H1 (cell line): ENCODE measurements around the gene ACTA2. TPM values are rescaled to one million over a fixed set of nuclear protein-coding genes. Genes with fewer than 3 reads are reported as not detected.

Experiments used
- CTCF ChIA-PET: fragments of 300-600 bp; sonication (Branson Sonifier 250); formaldehyde crosslinking; loops from one replicate; lab custom pipeline; 2021; ENCODE audit not compliant: partially characterized antibody; lab: Charles Lee
- POLR2A ChIA-PET: fragments of 300-600 bp; sonication (Branson Sonifier 250); formaldehyde crosslinking; loops from one replicate; lab custom pipeline; 2021; ENCODE audit warnings: inconsistent platforms; ENCODE audit not compliant: partially characterized antibody; lab: Charles Lee
- DNase-seq, 2 experiments: peaks; one replicate each; pipeline versions ENCODE4 v3.0.0 to v3.0.0-alpha.2; 2010 to 2022; ENCODE audit warnings: low spot score in 2 of 2, low read depth in 1 of 2, mixed read lengths in 1 of 2
- FAIRE-seq: peaks from 2 replicates; lab custom pipeline; 2011; peaks lifted over from hg19 to GRCh38; lab: Jason Lieb, UNC
- H2AFZ ChIP-seq: 2 replicates; pipeline ENCODE4 v1.8.1; 2012; ENCODE audit warnings: low read length, inconsistent platforms
- H2AK5ac ChIP-seq: 2 replicates; pipeline ENCODE4 v1.6.1; 2013; ENCODE audit warnings: low read depth, low read length
- H2BK120ac ChIP-seq: replicated peaks from 2 replicates; pipeline ENCODE3; 2013; ENCODE audit warnings: low read depth, low read length, inconsistent platforms
- H2BK12ac ChIP-seq: 2 replicates; pipeline ENCODE4 v1.6.1; 2013; ENCODE audit warnings: low read depth, low read length
- H2BK15ac ChIP-seq: 2 replicates; pipeline ENCODE4 v1.6.1; 2013; ENCODE audit warnings: low read length
- H2BK20ac ChIP-seq: 2 replicates; pipeline ENCODE4 v1.6.1; 2013; ENCODE audit warnings: low read length
- H2BK5ac ChIP-seq: 2 replicates; pipeline ENCODE4 v1.6.1; 2013; ENCODE audit warnings: low read depth, low read length
- H3K14ac ChIP-seq: 2 replicates; pipeline ENCODE4 v1.6.1; 2013; ENCODE audit warnings: inconsistent platforms; ENCODE audit not compliant: insufficient read length
- H3K18ac ChIP-seq: 2 replicates; pipeline ENCODE4 v1.6.1; 2013; ENCODE audit warnings: low read length; ENCODE audit errors: extremely low read depth
- H3K23ac ChIP-seq: 2 replicates; pipeline ENCODE4 v1.6.1; 2013; ENCODE audit warnings: inconsistent platforms; ENCODE audit not compliant: insufficient read length
- H3K23me2 ChIP-seq: 2 replicates; pipeline ENCODE4 v1.6.1; 2013; ENCODE audit warnings: low read depth, low read length
- H3K27ac ChIP-seq: 2 replicates; pipeline ENCODE4 v1.6.1; 2011; ENCODE audit warnings: low read depth, low read length, inconsistent platforms
- H3K27me3 ChIP-seq, 4 experiments: replicated peaks in 1 of 4; 1 replicate in 1 of 4; 2 replicates in 3 of 4; pipeline versions ENCODE4 v1.6.1 to v1.8.1; 2011 to 2013; ENCODE audit warnings: low read length in 3 of 4, mild to moderate bottlenecking in 3 of 4, inconsistent platforms in 2 of 4, mixed read lengths in 2 of 4, moderate library complexity in 1 of 4; ENCODE audit not compliant: control insufficient read depth in 3 of 4, insufficient read depth in 3 of 4; ENCODE audit errors: extremely low read depth in 1 of 4
- H3K36me3 ChIP-seq, 4 experiments: 2 replicates each; pipeline versions ENCODE4 v1.6.1 to v1.8.1; 2011 to 2013; ENCODE audit warnings: mild to moderate bottlenecking in 4 of 4, low read length in 3 of 4, moderate library complexity in 2 of 4, control low read depth in 1 of 4, inconsistent platforms in 1 of 4; ENCODE audit not compliant: insufficient read depth in 4 of 4, control insufficient read depth in 2 of 4
- H3K4ac ChIP-seq: replicated peaks from 2 replicates; pipeline ENCODE3; 2013; ENCODE audit warnings: low read length, low read depth, mixed read lengths, inconsistent platforms; ENCODE audit not compliant: insufficient read length
- H3K4me1 ChIP-seq, 4 experiments: replicated peaks in 1 of 4; 1 replicate in 1 of 4; 2 replicates in 3 of 4; pipeline versions ENCODE4 v1.6.1 to v1.8.1; 2011 to 2013; ENCODE audit warnings: low read length in 3 of 4, inconsistent platforms in 2 of 4, mixed read lengths in 1 of 4; ENCODE audit not compliant: insufficient read depth in 4 of 4, control insufficient read depth in 3 of 4
- H3K4me2 ChIP-seq, 2 experiments: 2 replicates each; pipeline versions ENCODE4 v1.6.1 to v1.8.1; 2011 to 2013; ENCODE audit warnings: low read depth in 2 of 2, low read length in 2 of 2, control low read depth in 1 of 2, inconsistent platforms in 1 of 2, mild to moderate bottlenecking in 1 of 2; ENCODE audit not compliant: insufficient read depth in 1 of 2
- H3K4me3 ChIP-seq, 4 experiments: fragments of 200-600, 300-600 bp in 1 of 4; sonication (generic), shearing (Covaris generic), sonication (Bioruptor Twin) in 1 of 4; 2 replicates each; pipeline versions ENCODE4 v1.5.1 to v1.8.1; 2011 to 2016; ENCODE audit warnings: low read length in 4 of 4, low read depth in 3 of 4, control low read depth in 2 of 4, inconsistent platforms in 2 of 4, mild to moderate bottlenecking in 2 of 4, mixed read lengths in 1 of 4, moderate library complexity in 1 of 4; ENCODE audit not compliant: insufficient read depth in 2 of 4; ENCODE audit errors: extremely low read depth in 1 of 4
- H3K56ac ChIP-seq: replicated peaks from 2 replicates; pipeline ENCODE3; 2013; ENCODE audit warnings: low read depth, mild to moderate bottlenecking, mixed read lengths, low read length, inconsistent platforms; ENCODE audit not compliant: insufficient read length
- H3K79me1 ChIP-seq: 2 replicates; pipeline ENCODE4 v1.6.1; 2013; ENCODE audit warnings: low read depth, low read length, control low read depth
- H3K79me2 ChIP-seq, 2 experiments: 2 replicates each; pipeline versions ENCODE4 v1.6.1 to v1.8.1; 2012 to 2013; ENCODE audit warnings: low read length in 2 of 2, mild to moderate bottlenecking in 2 of 2, inconsistent platforms in 1 of 2; ENCODE audit not compliant: insufficient read depth in 2 of 2, control insufficient read depth in 1 of 2
- H3K9ac ChIP-seq, 4 experiments: replicated peaks in 1 of 4; 1 replicate in 1 of 4; 2 replicates in 3 of 4; pipeline versions ENCODE4 v1.6.1 to v1.8.1; 2011 to 2013; ENCODE audit warnings: low read depth in 3 of 4, low read length in 3 of 4, control low read depth in 2 of 4, mild to moderate bottlenecking in 2 of 4, moderate library complexity in 2 of 4, inconsistent platforms in 1 of 4; ENCODE audit errors: extremely low read depth in 1 of 4
- H3K9me3 ChIP-seq, 2 experiments: 2 replicates each; pipeline versions ENCODE4 v1.6.1 to v1.8.1; 2012 to 2013; ENCODE audit warnings: mild to moderate bottlenecking in 2 of 2, moderate library complexity in 2 of 2, control low read depth in 1 of 2, inconsistent platforms in 1 of 2, low read depth in 1 of 2, low read length in 1 of 2, mixed read lengths in 1 of 2; ENCODE audit not compliant: insufficient read depth in 2 of 2
- H4K20me1 ChIP-seq, 2 experiments: replicated peaks in 1 of 2; 2 replicates each; pipeline versions ENCODE3 to v1.8.1; 2011 to 2013; ENCODE audit warnings: inconsistent platforms in 2 of 2, low read length in 2 of 2, mild to moderate bottlenecking in 1 of 2; ENCODE audit not compliant: insufficient read depth in 2 of 2, control insufficient read depth in 1 of 2
- H4K5ac ChIP-seq: 2 replicates; pipeline ENCODE4 v1.6.1; 2013; ENCODE audit warnings: low read length, low read depth, mixed read lengths, inconsistent platforms; ENCODE audit not compliant: insufficient read length
- H4K8ac ChIP-seq: 2 replicates; pipeline ENCODE4 v1.8.0; 2013; ENCODE audit warnings: mild to moderate bottlenecking, moderate library complexity, low read length, inconsistent platforms; ENCODE audit not compliant: insufficient read depth; ENCODE audit errors: extremely low read depth
- H4K91ac ChIP-seq: replicated peaks from 2 replicates; pipeline ENCODE3; 2013; ENCODE audit warnings: low read length, mixed read lengths, inconsistent platforms; ENCODE audit not compliant: insufficient read length
- ASH2L ChIP-seq: fragments of 200-600, 300-600 bp; sonication (generic); IDR thresholded peaks from one replicate; pipeline ENCODE4 v1.7.1; 2017; ENCODE audit warnings: low read length
- ATF3 ChIP-seq: IDR thresholded peaks from 2 replicates; pipeline ENCODE4 v1.6.1; 2011; ENCODE audit warnings: low read depth, mild to moderate bottlenecking, low read length; ENCODE audit not compliant: insufficient read depth
- BCL11A ChIP-seq, 2 experiments: IDR thresholded peaks; one replicate each; pipeline ENCODE4 v1.6.1; 2011; ENCODE audit warnings: low read depth in 2 of 2, low read length in 2 of 2, mild to moderate bottlenecking in 2 of 2
- BRCA1 ChIP-seq: IDR thresholded peaks from 2 replicates; pipeline ENCODE4 v1.6.1; 2012; ENCODE audit warnings: low read depth, low read length, improper control_type of control experiment
- CEBPB ChIP-seq: IDR thresholded peaks from 2 replicates; pipeline ENCODE4 v1.6.1; 2012; ENCODE audit warnings: low read depth, low read length
- CHD2 ChIP-seq: IDR thresholded peaks from 2 replicates; pipeline ENCODE4 v1.6.1; 2012; ENCODE audit warnings: low read length, improper control_type of control experiment
- EGR1 ChIP-seq: IDR thresholded peaks from 2 replicates; pipeline ENCODE4 v1.6.1; 2011; ENCODE audit warnings: low read depth, low read length, borderline replicate concordance
- JUN ChIP-seq: IDR thresholded peaks from 2 replicates; pipeline ENCODE4 v1.6.1; 2011; ENCODE audit warnings: low read depth, mild to moderate bottlenecking, improper control_type of control experiment, low read length
- MAFK ChIP-seq: IDR thresholded peaks from 2 replicates; pipeline ENCODE4 v1.6.1; 2012; ENCODE audit warnings: low read depth, mild to moderate bottlenecking, improper control_type of control experiment, low read length
- POLR2AphosphoS5 ChIP-seq: IDR thresholded peaks from 2 replicates; pipeline ENCODE4 v1.6.1; 2011; ENCODE audit warnings: low read depth, low read length
- SIRT6 ChIP-seq: IDR thresholded peaks from one replicate; pipeline ENCODE4 v1.7.1; 2012; ENCODE audit warnings: low read length, inconsistent platforms
- SP1 ChIP-seq: IDR thresholded peaks from 2 replicates; pipeline ENCODE4 v1.6.1; 2011; ENCODE audit warnings: low read depth, low read length
- TCF12 ChIP-seq: IDR thresholded peaks from 2 replicates; pipeline ENCODE4 v1.6.1; 2011; ENCODE audit warnings: low read depth, mild to moderate bottlenecking, low read length
- USF2 ChIP-seq: IDR thresholded peaks from 2 replicates; pipeline ENCODE4 v1.6.1; 2011; ENCODE audit warnings: low read length, improper control_type of control experiment
- ZNF274 ChIP-seq: IDR thresholded peaks from 2 replicates; pipeline ENCODE4 v1.7.0; 2012; ENCODE audit warnings: low read length, borderline replicate concordance; ENCODE audit errors: extremely low read depth
- WGBS, 2 experiments: shearing (Covaris generic) in 1 of 2; methylation state at CpG; one replicate each; pipeline versions ENCODE4 v1.1.6 to v1.1.7; 2013 to 2015; ENCODE audit warnings: low lambda C conversion rate in 2 of 2, mixed read lengths in 2 of 2, inconsistent platforms in 1 of 2, low coverage in 1 of 2, missing lambda C conversion rate in 1 of 2; ENCODE audit not compliant: insufficient replicate concordance in 2 of 2, insufficient coverage in 1 of 2, insufficient read length in 1 of 2; ENCODE audit errors: extremely low coverage in 1 of 2, missing lambda C conversion rate in 1 of 2; 5-methylcytosine and 5-hydroxymethylcytosine counted together
- polyA plus RNA-seq, 7 experiments: library from polyadenylated mRNA; depleted of rRNA in 3 of 7; stranded (reverse) in 5 of 7; unstranded in 2 of 7; fragments of >200 nt in 5 of 7; fragments of 200-250 nt in 2 of 7; gene quantifications; 1 replicate in 5 of 7; 2 replicates in 1 of 7; 4 replicates in 1 of 7; pipeline versions ENCODE4 v1.2.1 to v1.2.3, GENCODE V29; 2011 to 2013; ENCODE audit warnings: missing spikeins in 2 of 7, mixed read lengths in 2 of 7
- total RNA-seq: library from RNA; stranded (reverse); fragmentation: NEBNext Ultra II Directional; extraction: Animal tissue kit (Norgen Biotek cat#: 25700); gene quantifications from 2 replicates; pipeline ENCODE4 v1.2.1, GENCODE V29; 2021

Gene ACTA2
- total and polyA plus RNA-seq, 2 of the 8 experiments (the other 6 are each of a cell fraction or from before 2014, with no cell fraction given) = 3.5 to 8.9 TPM

GRCh38 chr10:88949051-88949450 lies 3.5 kb downstream of the ACTA2 start:
- H4K91ac ChIP-seq = no peak overlapping the region
- no peaks in the 10 kb centered on the region for H3K9me3 ChIP-seq
- H2BK120ac ChIP-seq = no peak overlapping the region
- H2AK5ac ChIP-seq = no peak overlapping the region
- CTCF ChIA-PET = interaction anchor here (0.8 to 2.7 kb wide), 7 partner anchors 9 to 609 kb away, joined by 3 to 8 read pairs (median 4); no protein-coding TSS in a partner anchor
- no peak overlapping the region for H2BK15ac ChIP-seq
- no peak overlapping the region for H3K14ac ChIP-seq
- H3K56ac ChIP-seq = no peak overlapping the region
- FAIRE-seq (no peak), DNase-seq (no peak)
- no peak overlapping the region for H3K9ac ChIP-seq
- no peak overlapping the region for H3K4me2 ChIP-seq
- H3K4me1 ChIP-seq = peaks cover 0 to 7% (median 0%) of the 10 kb centered on the region in 4 experiments; a peak in 1 of 7 replicates
- no peak overlapping the region for H2BK12ac ChIP-seq
- H3K27me3 ChIP-seq = no peaks in the 10 kb centered on the region
- no peaks in the 10 kb centered on the region for H3K36me3 ChIP-seq
- H3K18ac ChIP-seq = no peak overlapping the region
- H3K79me2 ChIP-seq = no peaks in the 10 kb centered on the region
- H3K23ac ChIP-seq = no peak overlapping the region
- POLR2A ChIA-PET = no interaction called here
- H3K4me3 ChIP-seq = no peak overlapping the region
- H2BK5ac ChIP-seq = no peak overlapping the region
- H3K4ac ChIP-seq = no peak overlapping the region
- H3K79me1 ChIP-seq = no peaks in the 10 kb centered on the region
- no peaks in the 10 kb centered on the region for H3K23me2 ChIP-seq
- no peak overlapping the region for H4K8ac ChIP-seq
- no peak overlapping the region for H2AFZ ChIP-seq
- WGBS, 2 experiments = 88% methylated on average over 2 of the region's 2 CpGs; no CpG with 5 or more reads in 1 of the 2 experiments
- no peak overlapping the region for H4K5ac ChIP-seq
- no peaks in the 10 kb centered on the region for H4K20me1 ChIP-seq
- H3K27ac ChIP-seq = no peak overlapping the region
- H2BK20ac ChIP-seq = no peak overlapping the region
- no peak for TF ChIP-seq SIRT6
- no peak for TF ChIP-seq JUN
- no peak for TF ChIP-seq BCL11A (IDR thresholded peaks at IDR 0.05; ENCODE audit: low read depth in 2 of 2, low read length in 2 of 2)
- TF ChIP-seq EGR1 = no peak
- TF ChIP-seq CEBPB = no peak
- no peak for TF ChIP-seq USF2
- no peak for TF ChIP-seq ZNF274
- TF ChIP-seq ATF3 = no peak
- no peak for TF ChIP-seq SP1
- TF ChIP-seq POLR2AphosphoS5 = no peak
- TF ChIP-seq MAFK = no peak
- no peak for TF ChIP-seq CHD2
- no peak for TF ChIP-seq ASH2L
- no peak for TF ChIP-seq TCF12
- TF ChIP-seq BRCA1 = no peak
